ENCODE data around the gene FAM8A1.
"Not testable (repeated sequence)": the region's sequence is repeated elsewhere in the genome, so short reads cannot be mapped to it uniquely, and the experiment has no call there.

Gene FAM8A1

GRCh38 chr6:17599877-17600526, at the start of gene FAM8A1:
FAM8A1 (plus strand) TSS chr6:17600302; CDS start chr6:17600410, 108 bp downstream.
- DNase-seq (ENCODE audit: low spot score): peak; percentile 95

- peak; percentile 39 for DNase-seq (ENCODE audit: low spot score)
These were observed 48.6 kb upstream of the FAM8A1 start for GRCh38 chr6:17551383-17551958.

GRCh38 chr6:17552861-17553260, 47.2 kb upstream of the FAM8A1 start:
- DNase-seq (ENCODE audit: low spot score): no peak

GRCh38 chr6:17556014-17556413, 44.1 kb upstream of the FAM8A1 start:
- DNase-seq (ENCODE audit: low spot score): no peak

GRCh38 chr6:17562636-17563035, 37.5 kb upstream of the FAM8A1 start:
- DNase-seq (ENCODE audit: low spot score): no peak

- no peak for DNase-seq (ENCODE audit: low spot score)
These were observed 34.7 kb upstream of the FAM8A1 start for GRCh38 chr6:17565399-17565798.

GRCh38 chr6:17574866-17575560, 25.1 kb upstream of the FAM8A1 start:
- DNase-seq (ENCODE audit: low spot score): no peak

- DNase-seq (ENCODE audit: low spot score): no peak
These were observed 23.0 kb upstream of the FAM8A1 start for GRCh38 chr6:17577059-17577458.

- DNase-seq (ENCODE audit: low spot score): peak; percentile 33
These were observed 19.5 kb upstream of the FAM8A1 start for GRCh38 chr6:17580518-17581048.

- not testable (repeated sequence) for DNase-seq (ENCODE audit: low spot score)
These were observed 18.8 kb upstream of the FAM8A1 start for GRCh38 chr6:17581282-17581681.

- DNase-seq (ENCODE audit: low spot score): no peak
These were observed 16.3 kb upstream of the FAM8A1 start for GRCh38 chr6:17583811-17584210.

GRCh38 chr6:17584241-17584803, 15.8 kb upstream of the FAM8A1 start:
- peak; percentile 83 for DNase-seq (ENCODE audit: low spot score)

- no peak for DNase-seq (ENCODE audit: low spot score)
These were observed 14.2 kb upstream of the FAM8A1 start for GRCh38 chr6:17585766-17586490.

- DNase-seq (ENCODE audit: low spot score): not testable (repeated sequence)
These were observed 13.5 kb upstream of the FAM8A1 start for GRCh38 chr6:17586623-17587022.

GRCh38 chr6:17588011-17588410, 12.1 kb upstream of the FAM8A1 start:
- no peak for DNase-seq (ENCODE audit: low spot score)

GRCh38 chr6:17589406-17590096, 10.6 kb upstream of the FAM8A1 start:
- DNase-seq (ENCODE audit: low spot score): no peak

- no peak for DNase-seq (ENCODE audit: low spot score)
These were observed 8.8 kb upstream of the FAM8A1 start for GRCh38 chr6:17591287-17591686.

- DNase-seq (ENCODE audit: low spot score): no peak
These were observed 6.9 kb upstream of the FAM8A1 start for GRCh38 chr6:17593246-17593645.

GRCh38 chr6:17596085-17596484, 4.0 kb upstream of the FAM8A1 start:
- no peak for DNase-seq (ENCODE audit: low spot score)

GRCh38 chr6:17600527-17601385, 654 bp downstream of the FAM8A1 start:
- peak; percentile 29 for DNase-seq (ENCODE audit: low spot score)

GRCh38 chr6:17601386-17601703, 1.2 kb downstream of the FAM8A1 start:
- DNase-seq (ENCODE audit: low spot score): no peak

All from putamen (tissue), 1 donor.